ENCODE results near the gene CD247. TPM values are rescaled to one million over a fixed set of nuclear protein-coding genes. Genes with fewer than 3 reads are reported as not detected.

CD247 gene
- total RNA-seq, 1 donor from 2014 or later, result 0.58 TPM

GRCh38 chr1:167489571-167490340, 28.6 kb downstream of the CD247 start:
- H3K4me1 Mint-ChIP-seq (ENCODE audit: unreplicated experiment), result peaks cover 43% of the 10 kb centered on the region
- TF ChIP-seq, protein P1, sequence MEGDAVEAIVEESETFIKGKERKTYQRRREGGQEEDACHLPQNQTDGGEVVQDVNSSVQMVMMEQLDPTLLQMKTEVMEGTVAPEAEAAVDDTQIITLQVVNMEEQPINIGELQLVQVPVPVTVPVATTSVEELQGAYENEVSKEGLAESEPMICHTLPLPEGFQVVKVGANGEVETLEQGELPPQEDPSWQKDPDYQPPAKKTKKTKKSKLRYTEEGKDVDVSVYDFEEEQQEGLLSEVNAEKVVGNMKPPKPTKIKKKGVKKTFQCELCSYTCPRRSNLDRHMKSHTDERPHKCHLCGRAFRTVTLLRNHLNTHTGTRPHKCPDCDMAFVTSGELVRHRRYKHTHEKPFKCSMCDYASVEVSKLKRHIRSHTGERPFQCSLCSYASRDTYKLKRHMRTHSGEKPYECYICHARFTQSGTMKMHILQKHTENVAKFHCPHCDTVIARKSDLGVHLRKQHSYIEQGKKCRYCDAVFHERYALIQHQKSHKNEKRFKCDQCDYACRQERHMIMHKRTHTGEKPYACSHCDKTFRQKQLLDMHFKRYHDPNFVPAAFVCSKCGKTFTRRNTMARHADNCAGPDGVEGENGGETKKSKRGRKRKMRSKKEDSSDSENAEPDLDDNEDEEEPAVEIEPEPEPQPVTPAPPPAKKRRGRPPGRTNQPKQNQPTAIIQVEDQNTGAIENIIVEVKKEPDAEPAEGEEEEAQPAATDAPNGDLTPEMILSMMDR (conservative IDR thresholded peaks at IDR 0.05), result no peak
- H3K9me3 Mint-ChIP-seq, result no peaks in the 10 kb centered on the region
- no peak for DNase-seq (ENCODE audit: extremely low spot score, unreplicated experiment)
- H3K27me3 Mint-ChIP-seq, result peaks cover 14% of the 10 kb centered on the region
- H3K36me3 Mint-ChIP-seq, result no peaks in the 10 kb centered on the region
- peak overlapping the region; percentile 49 for H3K4me3 Mint-ChIP-seq
- peak overlapping the region; percentile 29 for H3K27ac Mint-ChIP-seq

GRCh38 chr1:167488786-167489185, 29.5 kb downstream of the CD247 start:
- Mint-ChIP-seq H3K4me1 (ENCODE audit: unreplicated experiment) (peaks cover 43% of the 10 kb centered on the region), H3K9me3 (no peaks in the 10 kb centered on the region), H3K4me3 (peak overlapping the region; percentile 27), H3K27me3 (peaks cover 9% of the 10 kb centered on the region), H3K27ac (peak overlapping the region; percentile 30), H3K36me3 (no peaks in the 10 kb centered on the region)
- no peak for DNase-seq (ENCODE audit: extremely low spot score, unreplicated experiment)
- TF ChIP-seq, protein P1 (conservative IDR thresholded peaks at IDR 0.05), result no peak

- no peak overlapping the region for H3K4me3 Mint-ChIP-seq
- TF ChIP-seq, protein P1 (conservative IDR thresholded peaks at IDR 0.05), result no peak
- H3K9me3 Mint-ChIP-seq, result no peaks in the 10 kb centered on the region
- H3K4me1 Mint-ChIP-seq (ENCODE audit: unreplicated experiment), result peaks cover 43% of the 10 kb centered on the region
- no peaks in the 10 kb centered on the region for H3K36me3 Mint-ChIP-seq
- DNase-seq (ENCODE audit: extremely low spot score, unreplicated experiment), result no peak
- H3K27ac Mint-ChIP-seq, result no peak overlapping the region
- H3K27me3 Mint-ChIP-seq, result peaks cover 6% of the 10 kb centered on the region
Measured at GRCh38 chr1:167487614-167488013, 30.7 kb downstream of the CD247 start.

- TF ChIP-seq, protein P1 (conservative IDR thresholded peaks at IDR 0.05), result no peak
- H3K36me3 Mint-ChIP-seq, result no peaks in the 10 kb centered on the region
- no peaks in the 10 kb centered on the region for H3K9me3 Mint-ChIP-seq
- H3K27ac Mint-ChIP-seq, result no peak overlapping the region
- H3K27me3 Mint-ChIP-seq, result peaks cover 6% of the 10 kb centered on the region
- H3K4me3 Mint-ChIP-seq, result no peak overlapping the region
- no peak for DNase-seq (ENCODE audit: extremely low spot score, unreplicated experiment)
- peaks cover 32% of the 10 kb centered on the region for H3K4me1 Mint-ChIP-seq (ENCODE audit: unreplicated experiment)
Measured at GRCh38 chr1:167486090-167486824, 32.1 kb downstream of the CD247 start.

GRCh38 chr1:167484726-167485502, 33.4 kb downstream of the CD247 start:
- no peaks in the 10 kb centered on the region for H3K36me3 Mint-ChIP-seq
- peaks cover 29% of the 10 kb centered on the region for H3K4me1 Mint-ChIP-seq (ENCODE audit: unreplicated experiment)
- no peak overlapping the region for H3K27ac Mint-ChIP-seq
- H3K9me3 Mint-ChIP-seq, result no peaks in the 10 kb centered on the region
- no peak for DNase-seq (ENCODE audit: extremely low spot score, unreplicated experiment)
- peaks cover 6% of the 10 kb centered on the region for H3K27me3 Mint-ChIP-seq
- TF ChIP-seq, protein P1 (conservative IDR thresholded peaks at IDR 0.05), result no peak
- no peak overlapping the region for H3K4me3 Mint-ChIP-seq
